Activated B cell treated with CpG ODN at 0.5 μM for 24 hours (primary cell): ENCODE data around the gene SEMA3C. TPM values are rescaled to one million over a fixed set of nuclear protein-coding genes. Genes with fewer than 3 reads are reported as not detected.

Experiments
- ATAC-seq: fragments of 200-7000 bp; cut with Tn5 transposase; one replicate; pipeline ENCODE4 v1.10.0; 2021; ENCODE audit warnings: low read depth, mild to moderate bottlenecking, moderate library complexity
- CTCF ChIA-PET: fragments of 350-600 bp; sonication (Branson Sonifier 250); formaldehyde crosslinking; loops from one replicate; lab custom pipeline; 2021; ENCODE audit warnings: antibody characterized with exemption; lab: Charles Lee
- POLR2A ChIA-PET: fragments of 350-600 bp; sonication (Branson Sonifier 250); formaldehyde crosslinking; loops from one replicate; lab custom pipeline; 2021; ENCODE audit warnings: antibody characterized with exemption; lab: Charles Lee
- DNase-seq: peaks from one replicate; pipeline ENCODE4 v3.0.0; 2022
- H3K27ac Mint-ChIP-seq: one replicate; pipeline ENCODE4 v1.8.0; 2020; ENCODE audit warnings: mixed read lengths
- H3K27me3 Mint-ChIP-seq: one replicate; pipeline ENCODE4 v1.8.0; 2021; ENCODE audit warnings: mixed read lengths
- H3K36me3 Mint-ChIP-seq: one replicate; pipeline ENCODE4 v1.8.0; 2021; ENCODE audit warnings: low read depth, mixed read lengths
- H3K4me1 Mint-ChIP-seq: one replicate; pipeline ENCODE4 v1.8.0; 2021; ENCODE audit warnings: mixed read lengths
- H3K4me3 Mint-ChIP-seq: one replicate; pipeline ENCODE4 v1.8.0; 2020; ENCODE audit warnings: mild to moderate bottlenecking, mixed read lengths
- H3K9me3 Mint-ChIP-seq: one replicate; pipeline ENCODE4 v1.8.0; 2020; ENCODE audit warnings: mixed read lengths
- intact Hi-C: fragments of 100-400 bp; cut with micrococcal nuclease; formaldehyde crosslinking; loops from one replicate; pipeline ENCODE4 v1.15.1; 2024
- total RNA-seq: library from RNA; stranded (reverse); gene quantifications from 2 replicates; pipeline ENCODE4 v1.2.3, GENCODE V29; 2022
- TF ChIP-seq, protein P1 (sequence below): fragments of 200-600 bp; IDR thresholded peaks from one replicate; pipeline ENCODE4 v1.8.0; 2022; ENCODE audit warnings: antibody characterized with exemption, mild to moderate bottlenecking

Gene SEMA3C
- total RNA-seq, 1 donor from 2014 or later = not detected

GRCh38 chr7:80815733-80816132 lies 103.1 kb downstream of the SEMA3C start:
- Mint-ChIP-seq H3K27ac (no peak overlapping the region), H3K4me1 (no peaks in the 10 kb centered on the region), H3K4me3 (no peak overlapping the region), H3K36me3 (no peaks in the 10 kb centered on the region), H3K9me3 (peaks cover 6% of the 10 kb centered on the region), H3K27me3 (no peaks in the 10 kb centered on the region)
- ATAC-seq = no peak
- ChIA-PET POLR2A (no interaction called here), CTCF (no interaction called here)
- TF ChIP-seq, protein P1, sequence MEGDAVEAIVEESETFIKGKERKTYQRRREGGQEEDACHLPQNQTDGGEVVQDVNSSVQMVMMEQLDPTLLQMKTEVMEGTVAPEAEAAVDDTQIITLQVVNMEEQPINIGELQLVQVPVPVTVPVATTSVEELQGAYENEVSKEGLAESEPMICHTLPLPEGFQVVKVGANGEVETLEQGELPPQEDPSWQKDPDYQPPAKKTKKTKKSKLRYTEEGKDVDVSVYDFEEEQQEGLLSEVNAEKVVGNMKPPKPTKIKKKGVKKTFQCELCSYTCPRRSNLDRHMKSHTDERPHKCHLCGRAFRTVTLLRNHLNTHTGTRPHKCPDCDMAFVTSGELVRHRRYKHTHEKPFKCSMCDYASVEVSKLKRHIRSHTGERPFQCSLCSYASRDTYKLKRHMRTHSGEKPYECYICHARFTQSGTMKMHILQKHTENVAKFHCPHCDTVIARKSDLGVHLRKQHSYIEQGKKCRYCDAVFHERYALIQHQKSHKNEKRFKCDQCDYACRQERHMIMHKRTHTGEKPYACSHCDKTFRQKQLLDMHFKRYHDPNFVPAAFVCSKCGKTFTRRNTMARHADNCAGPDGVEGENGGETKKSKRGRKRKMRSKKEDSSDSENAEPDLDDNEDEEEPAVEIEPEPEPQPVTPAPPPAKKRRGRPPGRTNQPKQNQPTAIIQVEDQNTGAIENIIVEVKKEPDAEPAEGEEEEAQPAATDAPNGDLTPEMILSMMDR = no peak
- DNase-seq = no peak
- intact Hi-C loops = no loop called here

DNA sequence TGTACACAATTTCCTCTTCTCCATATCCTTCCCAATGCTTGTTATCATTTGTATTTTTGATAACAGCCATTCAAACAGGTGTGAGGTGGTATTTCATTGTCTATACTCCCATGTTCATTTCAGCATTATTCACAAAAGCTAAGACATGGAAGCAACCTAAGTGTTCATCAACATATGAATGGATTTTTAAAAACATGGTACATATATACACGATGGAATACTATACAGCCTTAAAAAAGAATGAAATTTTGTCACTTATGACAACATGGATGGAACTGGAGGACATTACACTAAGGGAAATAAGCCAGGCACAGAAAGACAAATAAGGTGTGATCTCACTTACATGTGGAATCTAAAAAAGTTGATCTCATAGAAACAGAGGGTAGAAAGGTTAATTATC lies 109.3 kb downstream of the SEMA3C start:
- ATAC-seq = no peak
- no peaks in the 10 kb centered on the region for H3K36me3 Mint-ChIP-seq
- H3K9me3 Mint-ChIP-seq = peaks cover 8% of the 10 kb centered on the region
- ChIA-PET POLR2A (no interaction called here), CTCF (no interaction called here)
- no peak overlapping the region for H3K4me3 Mint-ChIP-seq
- TF ChIP-seq, protein P1 = no peak
- no peaks in the 10 kb centered on the region for H3K27me3 Mint-ChIP-seq
- H3K4me1 Mint-ChIP-seq = no peaks in the 10 kb centered on the region
- DNase-seq = no peak
- intact Hi-C loops = no loop called here
- no peak overlapping the region for H3K27ac Mint-ChIP-seq

DNA sequence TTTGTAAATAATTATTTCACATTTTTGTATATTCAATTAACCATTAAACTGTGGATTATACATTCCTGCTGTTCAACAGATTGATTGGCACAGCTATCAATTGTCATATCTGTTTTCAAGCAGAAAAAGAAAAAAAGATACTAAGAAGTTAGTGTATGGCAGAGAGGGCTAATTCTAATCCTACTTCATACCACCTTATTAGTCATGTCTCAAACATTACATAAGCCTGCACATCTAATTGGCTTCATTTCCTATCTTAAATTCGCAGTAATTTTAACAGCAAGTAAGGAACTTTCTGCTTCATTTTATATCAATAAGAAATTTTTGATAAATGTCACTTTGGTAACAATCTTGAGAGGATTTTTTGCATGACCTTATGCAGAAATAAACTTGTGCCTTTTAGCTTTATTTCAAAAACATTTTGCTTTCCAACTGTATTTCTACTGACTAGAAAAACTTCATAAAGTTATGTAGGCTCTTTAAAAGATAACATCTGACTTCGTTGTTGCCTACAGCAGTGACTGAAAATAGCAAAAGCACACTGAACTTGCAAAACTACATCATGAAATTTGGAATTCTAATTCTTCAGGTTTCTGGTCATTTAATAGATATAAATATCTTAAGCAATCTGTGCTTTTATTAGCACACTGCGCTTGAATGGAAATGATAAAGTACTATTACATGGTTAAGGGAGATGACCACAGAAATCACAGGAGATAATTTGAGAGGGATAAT lies 111.5 kb downstream of the SEMA3C start:
- ChIA-PET POLR2A (no interaction called here), CTCF (no interaction called here)
- DNase-seq = no peak
- ATAC-seq = no peak
- Mint-ChIP-seq H3K27ac (no peak overlapping the region), H3K27me3 (no peaks in the 10 kb centered on the region), H3K4me1 (no peaks in the 10 kb centered on the region), H3K4me3 (no peak overlapping the region), H3K36me3 (no peaks in the 10 kb centered on the region), H3K9me3 (peaks cover 7% of the 10 kb centered on the region)
- intact Hi-C loops = no loop called here
- TF ChIP-seq, protein P1 = no peak

DNA sequence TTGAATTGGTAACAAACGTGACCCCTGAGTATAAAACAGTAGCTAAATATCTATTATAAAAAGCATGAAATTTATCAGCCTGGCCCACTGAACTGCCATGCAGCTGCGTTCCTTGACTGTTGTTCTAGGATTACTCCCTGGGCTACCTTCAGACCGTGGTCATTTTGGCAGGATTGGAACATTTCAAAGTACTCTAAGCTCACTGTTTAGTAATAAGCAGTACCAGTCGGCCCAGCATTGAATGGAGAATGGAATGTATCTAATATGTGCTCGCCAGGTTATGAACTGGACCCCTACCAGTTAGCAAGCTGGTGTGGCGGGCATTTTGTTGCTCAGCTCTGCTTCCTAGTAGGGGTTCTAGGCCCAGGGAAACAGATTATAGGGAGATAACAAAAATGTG lies 112.2 kb downstream of the SEMA3C start:
- Mint-ChIP-seq H3K36me3 (no peaks in the 10 kb centered on the region), H3K9me3 (peaks cover 5% of the 10 kb centered on the region), H3K27ac (no peak overlapping the region), H3K4me3 (no peak overlapping the region), H3K27me3 (no peaks in the 10 kb centered on the region), H3K4me1 (no peaks in the 10 kb centered on the region)
- intact Hi-C loops = no loop called here
- ChIA-PET POLR2A (no interaction called here), CTCF (no interaction called here)
- DNase-seq (no peak), ATAC-seq (no peak)
- TF ChIP-seq, protein P1 = no peak

- ChIA-PET CTCF (no interaction called here), POLR2A (no interaction called here)
- ATAC-seq = no peak
- TF ChIP-seq, protein P1 = no peak
- intact Hi-C loops = no loop called here
- no peaks in the 10 kb centered on the region for H3K27me3 Mint-ChIP-seq
- DNase-seq = no peak
- peaks cover 2% of the 10 kb centered on the region for H3K9me3 Mint-ChIP-seq
- no peaks in the 10 kb centered on the region for H3K36me3 Mint-ChIP-seq
- H3K27ac Mint-ChIP-seq = no peak overlapping the region
- H3K4me1 Mint-ChIP-seq = no peaks in the 10 kb centered on the region
- no peak overlapping the region for H3K4me3 Mint-ChIP-seq
Measured at GRCh38 chr7:80804589-80804988, 114.3 kb downstream of the SEMA3C start.
